NCI-H1436 treated with DMSO at 0.1 percent for 48 hours (cell line): ENCODE data around the gene MYH10.

Experiments
- DNase-seq: peaks from one replicate; lab custom pipeline; 2025; lab: John Stamatoyannopoulos, UW

Gene MYH10

GRCh38 chr17:8473451-8474192 is 156.9 kb downstream of the MYH10 start:
- no peak for DNase-seq

DNA sequence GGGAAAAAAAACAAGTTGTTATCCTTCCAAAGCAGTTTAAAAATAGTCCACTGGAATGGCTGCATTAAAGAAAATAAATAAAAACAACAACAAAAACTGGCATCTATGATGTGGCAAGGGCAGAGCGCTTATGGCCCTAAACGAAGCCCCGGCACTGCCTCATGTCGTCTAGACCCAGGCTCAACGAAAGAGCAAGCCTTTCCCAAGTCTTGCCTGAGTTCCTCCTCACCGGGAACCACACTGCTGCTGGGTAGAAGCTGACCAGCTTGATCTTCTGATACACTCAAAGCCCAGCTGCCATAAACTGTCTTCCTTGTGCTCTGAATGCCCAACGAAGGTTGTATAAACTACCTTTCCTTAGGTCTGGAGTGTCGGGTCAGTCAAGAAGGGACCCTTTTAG is 157.9 kb downstream of the MYH10 start:
- DNase-seq, result no peak

DNA sequence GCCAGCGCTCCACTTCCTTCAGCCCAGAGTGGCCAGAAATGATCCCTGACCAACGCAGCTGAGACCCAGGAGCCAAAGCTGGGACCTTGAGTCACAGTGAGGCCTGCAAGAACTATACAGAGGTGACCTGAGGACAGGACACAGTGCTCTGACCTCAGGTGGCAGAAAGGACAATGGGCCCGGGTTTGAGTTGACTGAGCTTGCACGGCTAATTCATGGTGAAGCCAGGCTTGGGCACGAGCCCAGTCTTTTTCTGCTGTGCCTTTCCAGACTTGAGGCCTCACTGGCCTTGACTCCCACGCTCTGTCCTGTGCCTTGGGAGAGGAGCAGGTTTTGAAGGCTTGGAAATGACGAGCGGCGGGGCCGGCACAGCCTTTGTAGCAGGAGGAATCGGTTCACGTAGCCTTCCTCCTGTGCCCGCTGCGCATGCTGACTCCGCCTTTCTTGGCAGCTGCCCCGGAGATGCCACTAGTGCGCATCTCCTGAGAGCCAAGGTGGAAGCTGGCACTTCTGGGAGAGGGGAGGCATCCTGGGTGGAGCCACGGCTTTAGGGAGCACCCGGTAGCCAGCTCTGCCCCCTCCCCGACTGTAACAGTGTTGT is 160.0 kb downstream of the MYH10 start:
- DNase-seq, result peak; percentile 18

- no peak for DNase-seq
These were observed 160.6 kb downstream of the MYH10 start for GRCh38 chr17:8469964-8470363.

- no peak for DNase-seq
These were observed 161.5 kb downstream of the MYH10 start for GRCh38 chr17:8468980-8469379.

GRCh38 chr17:8468127-8468526 is 162.4 kb downstream of the MYH10 start:
- no peak for DNase-seq

DNA sequence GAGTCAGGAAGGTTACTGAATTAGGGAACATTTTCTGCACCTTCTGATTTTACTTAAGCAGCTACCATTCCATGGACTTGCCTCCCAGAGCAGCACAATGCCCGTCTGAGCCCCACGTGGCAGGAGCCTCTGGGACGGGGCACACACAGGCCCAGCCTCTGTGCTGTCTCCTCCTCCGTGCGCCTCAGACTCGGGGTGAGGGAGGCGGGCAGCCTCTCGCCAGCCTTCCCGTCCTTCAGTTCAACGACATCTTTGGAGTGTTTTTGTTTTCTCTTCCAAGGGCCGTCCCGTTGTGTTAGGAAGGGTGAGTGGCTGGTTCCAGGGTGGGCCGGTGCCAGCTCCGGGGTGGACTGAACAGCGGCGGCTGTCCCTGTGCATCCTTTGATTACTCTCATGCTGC is 163.0 kb downstream of the MYH10 start:
- DNase-seq, result no peak

GRCh38 chr17:8466873-8467272 is 163.7 kb downstream of the MYH10 start:
- DNase-seq, result no peak

DNA sequence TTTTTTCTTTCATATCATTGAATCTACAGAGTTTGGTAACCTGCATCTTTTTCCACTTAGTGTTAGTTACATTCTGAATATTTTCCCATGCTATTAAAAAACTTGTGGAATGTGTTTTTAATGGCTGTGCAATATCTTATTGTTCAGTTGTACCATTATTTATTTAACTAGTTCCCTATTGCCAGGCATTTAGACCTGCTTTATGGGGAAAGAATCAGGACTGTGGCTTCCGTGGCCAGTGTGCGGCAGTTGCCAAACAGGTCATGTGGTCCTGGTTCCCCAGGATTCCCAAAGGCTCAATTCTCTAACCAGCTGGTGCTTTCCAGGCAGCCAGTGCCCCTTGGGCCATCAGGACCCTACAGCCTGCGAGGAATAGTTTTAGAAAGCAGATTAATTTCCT is 164.1 kb downstream of the MYH10 start:
- no peak for DNase-seq

- no peak for DNase-seq
These were observed 164.8 kb downstream of the MYH10 start for GRCh38 chr17:8465759-8466158.

GRCh38 chr17:8465356-8465755 is 165.2 kb downstream of the MYH10 start:
- DNase-seq, result no peak

GRCh38 chr17:8464941-8465340 is 165.6 kb downstream of the MYH10 start:
- no peak for DNase-seq

DNA sequence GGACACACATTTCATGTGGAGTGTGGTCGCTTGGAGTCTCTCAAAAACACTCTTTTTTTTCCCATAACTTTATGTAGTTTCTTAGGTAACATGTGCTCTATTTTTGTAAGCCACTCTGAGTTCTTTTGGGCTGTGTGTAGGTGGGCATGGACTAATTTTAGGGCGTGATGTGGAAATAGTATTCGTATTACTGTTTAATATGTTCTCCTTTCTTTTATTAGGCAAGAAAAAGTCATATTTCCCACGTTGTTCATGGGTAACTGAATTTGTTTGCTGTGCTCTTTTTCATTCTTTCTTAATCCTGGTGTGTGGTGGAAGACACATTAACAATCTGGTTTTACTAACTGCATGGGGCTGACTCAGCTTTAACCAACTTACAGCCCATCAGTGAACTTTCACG is 167.4 kb downstream of the MYH10 start:
- DNase-seq, result no peak

- no peak for DNase-seq
These were observed 168.0 kb downstream of the MYH10 start for GRCh38 chr17:8462564-8462963.

- no peak for DNase-seq
These were observed 170.7 kb downstream of the MYH10 start for GRCh38 chr17:8459831-8460230.

GRCh38 chr17:8459107-8459506 is 171.4 kb downstream of the MYH10 start:
- peak; percentile 89 for DNase-seq

DNA sequence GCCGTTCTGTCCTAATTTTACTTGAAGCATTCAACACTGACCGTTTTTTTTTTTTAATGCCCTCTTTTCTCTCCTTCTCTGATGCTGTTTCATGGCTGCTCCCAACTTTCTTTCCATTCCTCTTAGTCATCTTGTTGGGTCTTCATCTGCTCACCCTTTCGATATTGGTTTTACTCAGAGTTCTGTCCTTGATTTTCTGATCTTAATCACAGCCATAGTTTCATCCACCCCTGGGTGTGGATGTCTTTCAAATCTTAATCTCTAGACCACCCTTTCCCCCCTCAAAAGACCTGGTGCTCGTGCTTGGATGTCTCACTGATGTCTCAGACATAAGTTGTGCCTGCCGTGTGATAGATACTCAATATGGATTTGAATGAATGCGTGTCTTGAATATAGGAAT is 172.4 kb downstream of the MYH10 start:
- no peak for DNase-seq

- no peak for DNase-seq
These were observed 174.8 kb downstream of the MYH10 start for GRCh38 chr17:8455665-8456209.

DNA sequence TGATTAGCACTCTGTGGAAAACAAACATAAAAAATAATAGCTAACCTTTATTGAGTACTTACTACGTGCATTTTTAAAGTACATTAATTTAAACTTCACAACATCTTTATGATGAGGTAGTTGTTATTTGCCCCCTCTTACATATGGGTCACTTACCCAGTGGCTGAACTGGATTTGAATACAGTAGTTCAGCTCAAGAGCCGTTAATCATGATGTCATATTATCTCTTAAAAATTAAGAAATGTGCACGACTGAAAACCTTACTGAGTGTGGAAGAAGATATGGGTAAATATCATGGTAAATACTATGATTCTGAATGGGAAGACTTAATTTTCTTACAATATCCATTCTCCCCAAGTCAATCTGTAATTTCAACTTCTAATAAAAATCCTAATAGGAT is 177.2 kb downstream of the MYH10 start:
- no peak for DNase-seq

DNA sequence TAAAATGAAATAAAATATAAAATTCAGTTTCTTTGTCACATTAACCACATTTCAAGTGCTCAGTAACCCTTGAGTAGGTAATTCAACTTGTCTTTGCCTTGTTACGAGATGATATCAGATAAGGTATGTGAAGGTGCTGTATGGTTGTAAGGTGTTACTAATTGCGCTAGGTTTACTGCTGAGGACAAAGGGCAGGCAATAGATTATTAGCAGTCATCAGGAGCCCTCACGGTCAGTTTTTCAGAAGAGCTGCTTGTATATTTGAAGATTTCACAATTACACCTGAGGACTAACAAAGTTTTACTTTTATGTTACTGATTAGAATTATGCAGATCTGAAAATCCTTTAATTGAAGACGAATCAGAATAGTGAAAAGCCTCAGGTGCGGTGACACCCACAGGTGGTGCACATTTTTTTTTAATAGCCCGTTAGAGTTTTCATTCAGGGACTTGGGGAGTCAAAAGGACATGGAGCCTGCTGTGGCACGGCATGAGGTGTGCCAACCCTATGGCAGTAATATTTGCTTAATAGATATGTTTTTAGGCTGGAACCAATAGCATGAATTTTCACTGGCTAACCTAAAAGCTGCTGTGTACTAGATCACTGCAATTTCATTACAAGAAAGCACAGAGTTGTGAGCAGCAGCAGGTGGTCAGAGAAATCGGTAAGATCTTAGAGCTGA is 178.5 kb downstream of the MYH10 start:
- no peak for DNase-seq

- DNase-seq, result no peak
These were observed 182.2 kb downstream of the MYH10 start for GRCh38 chr17:8448310-8448709.

- DNase-seq, result no peak
These were observed 182.7 kb downstream of the MYH10 start for GRCh38 chr17:8447799-8448198.

DNA sequence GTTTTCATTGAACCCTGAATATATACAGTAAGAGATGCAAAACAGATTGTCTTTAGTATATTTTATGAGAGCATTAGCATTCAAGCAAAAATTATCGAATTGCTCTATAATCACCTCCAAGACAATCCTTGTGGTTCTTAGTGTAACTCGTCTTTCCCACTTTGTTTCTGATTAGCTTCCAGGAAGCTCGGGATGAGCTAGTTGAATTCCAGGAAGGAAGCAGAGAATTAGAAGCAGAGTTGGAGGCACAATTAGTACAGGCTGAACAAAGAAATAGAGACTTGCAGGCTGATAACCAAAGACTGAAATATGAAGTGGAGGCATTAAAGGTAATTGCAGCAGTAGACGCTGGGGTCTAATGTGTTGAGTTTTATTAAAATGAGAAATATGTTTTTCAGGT is 185.0 kb downstream of the MYH10 start:
- DNase-seq, result no peak
